Prostate gland (tissue), 2 donors: ENCODE results near the gene GRIN2A.

Experiments
- CTCF ChIP-seq, 4 experiments: fragments of 200-600 bp in 2 of 4; fragments of 450-650 bp in 2 of 4; sonication (generic) in 2 of 4; IDR thresholded peaks; 1 replicate in 3 of 4; 2 replicates in 1 of 4; pipeline ENCODE4 v1.5.1; 2016 to 2019; ENCODE audit warnings: antibody characterized with exemption in 4 of 4, mild to moderate bottlenecking in 2 of 4, moderate library complexity in 2 of 4
- POLR2A ChIP-seq: fragments of 450-650 bp; IDR thresholded peaks from one replicate; pipeline ENCODE4 v1.6.1; 2016; ENCODE audit warnings: antibody characterized with exemption, mild to moderate bottlenecking
- POLR2AphosphoS5 ChIP-seq: sonication (generic); formaldehyde crosslinking; IDR thresholded peaks from one replicate; pipeline ENCODE4 v1.6.1; 2017; ENCODE audit warnings: antibody characterized with exemption

- no peak for TF ChIP-seq CTCF (IDR thresholded peaks at IDR 0.05)
- no peak for TF ChIP-seq POLR2A
- TF ChIP-seq POLR2AphosphoS5: no peak
Observed at GRCh38 chr16:10013774-10014173, 168.5 kb downstream of the GRIN2A start.
